ENCODE measurements around the gene WHAMM.

Gene WHAMM

GRCh38 chr15:82851306-82851850 lies 42.0 kb downstream of the WHAMM start:
- TF ChIP-seq, protein P1, sequence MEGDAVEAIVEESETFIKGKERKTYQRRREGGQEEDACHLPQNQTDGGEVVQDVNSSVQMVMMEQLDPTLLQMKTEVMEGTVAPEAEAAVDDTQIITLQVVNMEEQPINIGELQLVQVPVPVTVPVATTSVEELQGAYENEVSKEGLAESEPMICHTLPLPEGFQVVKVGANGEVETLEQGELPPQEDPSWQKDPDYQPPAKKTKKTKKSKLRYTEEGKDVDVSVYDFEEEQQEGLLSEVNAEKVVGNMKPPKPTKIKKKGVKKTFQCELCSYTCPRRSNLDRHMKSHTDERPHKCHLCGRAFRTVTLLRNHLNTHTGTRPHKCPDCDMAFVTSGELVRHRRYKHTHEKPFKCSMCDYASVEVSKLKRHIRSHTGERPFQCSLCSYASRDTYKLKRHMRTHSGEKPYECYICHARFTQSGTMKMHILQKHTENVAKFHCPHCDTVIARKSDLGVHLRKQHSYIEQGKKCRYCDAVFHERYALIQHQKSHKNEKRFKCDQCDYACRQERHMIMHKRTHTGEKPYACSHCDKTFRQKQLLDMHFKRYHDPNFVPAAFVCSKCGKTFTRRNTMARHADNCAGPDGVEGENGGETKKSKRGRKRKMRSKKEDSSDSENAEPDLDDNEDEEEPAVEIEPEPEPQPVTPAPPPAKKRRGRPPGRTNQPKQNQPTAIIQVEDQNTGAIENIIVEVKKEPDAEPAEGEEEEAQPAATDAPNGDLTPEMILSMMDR (IDR thresholded peaks at IDR 0.05; ENCODE audit: borderline replicate concordance, control extremely low read depth, extremely low read depth, insufficient read depth, missing control alignments): no peak
- no peak for DNase-seq (ENCODE audit: low spot score)
- in situ Hi-C loops (cut with MboI; ENCODE audit: low sequenced_read_pairs, unreplicated experiment): no loop called here

DNA sequence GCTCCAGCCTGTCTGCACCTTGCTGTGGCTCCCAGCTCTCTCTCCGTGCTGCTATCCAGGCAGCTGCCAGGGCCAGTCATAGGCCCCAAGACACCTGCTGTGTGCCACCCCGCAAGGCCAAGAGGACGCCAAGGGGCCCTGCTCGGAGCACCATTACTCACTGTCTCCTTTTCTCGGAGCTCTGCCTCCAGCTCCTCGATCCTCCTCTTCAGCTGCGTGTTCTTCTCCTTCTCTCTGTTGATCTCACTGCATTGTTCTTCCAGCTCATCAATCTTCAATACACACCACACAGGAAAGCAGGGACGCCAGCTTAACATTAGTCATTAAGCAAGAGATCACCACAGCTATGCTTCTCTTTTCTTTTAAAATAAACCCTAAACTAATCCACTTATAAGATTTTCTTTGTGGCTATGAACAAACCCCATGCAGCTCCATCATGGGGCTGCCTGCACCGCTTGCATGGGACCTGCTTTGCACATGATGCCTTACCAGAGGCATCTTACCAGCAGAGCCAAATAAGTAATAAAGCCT lies 42.6 kb downstream of the WHAMM start:
- TF ChIP-seq, protein P1 (IDR thresholded peaks at IDR 0.05; ENCODE audit: borderline replicate concordance, control extremely low read depth, extremely low read depth, insufficient read depth, missing control alignments): no peak
- in situ Hi-C loops (cut with MboI; ENCODE audit: low sequenced_read_pairs, unreplicated experiment): no loop called here

GRCh38 chr15:82852941-82853561 lies 43.6 kb downstream of the WHAMM start:
- TF ChIP-seq, protein P1 (IDR thresholded peaks at IDR 0.05; ENCODE audit: borderline replicate concordance, control extremely low read depth, extremely low read depth, insufficient read depth, missing control alignments): no peak
- no peak for DNase-seq (ENCODE audit: low spot score)
- in situ Hi-C loops (cut with MboI; ENCODE audit: low sequenced_read_pairs, unreplicated experiment): no loop called here

More for the DNA sequence above, 42.6 kb downstream of the WHAMM start:
- DNase-seq (ENCODE audit: low spot score): no peak

GRCh38 chr15:82854554-82854953 lies 45.1 kb downstream of the WHAMM start:
- DNase-seq (ENCODE audit: low spot score): no peak
- TF ChIP-seq, protein P1 (IDR thresholded peaks at IDR 0.05; ENCODE audit: borderline replicate concordance, control extremely low read depth, extremely low read depth, insufficient read depth, missing control alignments): no peak
- in situ Hi-C loops (cut with MboI; ENCODE audit: low sequenced_read_pairs, unreplicated experiment): no loop called here

DNA sequence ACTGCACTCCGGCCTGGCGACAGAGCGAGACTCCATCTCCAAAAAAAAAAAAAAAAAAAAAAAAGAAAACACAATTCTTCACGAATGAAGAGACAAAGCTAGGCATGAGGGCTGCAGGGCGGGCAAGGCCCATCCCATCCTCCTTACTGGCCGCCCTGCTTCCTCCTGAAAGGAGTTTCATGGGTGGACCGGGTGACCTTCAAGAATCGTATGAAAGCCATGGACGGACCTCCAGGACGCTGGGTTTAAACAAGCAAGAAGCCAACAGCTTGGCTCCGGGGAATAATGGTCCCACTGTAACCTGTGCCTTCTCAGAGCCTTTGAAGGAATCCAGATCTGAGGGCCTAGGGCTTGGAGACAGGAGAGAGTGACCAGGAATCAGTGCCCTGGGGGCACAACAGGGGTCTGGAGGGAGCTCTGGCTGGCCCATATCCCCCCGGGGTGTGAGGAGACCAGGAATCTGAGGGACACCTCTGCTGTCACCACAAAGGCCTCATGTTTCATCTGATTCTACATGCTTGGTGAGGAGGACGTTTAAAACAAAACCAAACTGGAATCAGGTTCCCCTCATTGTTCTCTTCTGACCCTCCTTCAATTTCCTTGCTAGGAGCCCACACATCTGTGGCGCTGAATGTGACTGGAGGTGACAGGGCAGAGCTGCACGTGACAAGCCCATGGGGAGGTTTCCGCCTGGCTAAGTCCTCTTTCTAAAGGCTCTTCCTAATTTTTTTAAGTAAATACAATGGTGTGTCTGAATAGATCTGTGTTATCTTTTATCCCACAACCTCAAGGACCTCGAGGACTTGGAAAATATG lies 46.1 kb downstream of the WHAMM start:
- TF ChIP-seq, protein P1 (IDR thresholded peaks at IDR 0.05; ENCODE audit: borderline replicate concordance, control extremely low read depth, extremely low read depth, insufficient read depth, missing control alignments): no peak
- no peak for DNase-seq (ENCODE audit: low spot score)
- in situ Hi-C loops (cut with MboI; ENCODE audit: low sequenced_read_pairs, unreplicated experiment): no loop called here

- in situ Hi-C loops (cut with MboI; ENCODE audit: low sequenced_read_pairs, unreplicated experiment): no loop called here
- DNase-seq (ENCODE audit: low spot score): no peak
- TF ChIP-seq, protein P1 (IDR thresholded peaks at IDR 0.05; ENCODE audit: borderline replicate concordance, control extremely low read depth, extremely low read depth, insufficient read depth, missing control alignments): no peak
Measured at GRCh38 chr15:82856397-82857170, 47.2 kb downstream of the WHAMM start.

Data from GM13976 (cell line).